Keratinocyte (primary cell): ENCODE measurements around the gene CABP2. TPM values are rescaled to one million over a fixed set of nuclear protein-coding genes. Genes with fewer than 3 reads are reported as not detected.

Experiments
- DNase-seq: peaks from one replicate; pipeline ENCODE4 v3.0.0-alpha.2; 2011; ENCODE audit warnings: low read depth, missing footprints, low spot score
- FAIRE-seq: peaks from 2 replicates; lab custom pipeline; 2011; peaks lifted over from hg19 to GRCh38; lab: Jason Lieb, UNC
- H2AFZ ChIP-seq: 2 replicates; pipeline ENCODE4 v1.6.0; 2012; ENCODE audit warnings: low read length, control low read depth, inconsistent platforms; ENCODE audit not compliant: control insufficient read depth
- H3K27ac ChIP-seq: 2 replicates; pipeline ENCODE4 v1.5.1; 2011; ENCODE audit warnings: low read length; ENCODE audit not compliant: control insufficient read depth, insufficient read depth
- H3K27me3 ChIP-seq: 3 replicates; pipeline ENCODE4 v1.6.0; 2011; ENCODE audit warnings: low read length; ENCODE audit not compliant: control insufficient read depth, insufficient read depth; ENCODE audit errors: extremely low read depth
- H3K36me3 ChIP-seq, 2 experiments: 2 replicates in 1 of 2; 3 replicates in 1 of 2; pipeline ENCODE4 v1.5.1; 2011; ENCODE audit warnings: low read length in 2 of 2, mild to moderate bottlenecking in 1 of 2; ENCODE audit not compliant: control insufficient read depth in 2 of 2, insufficient read depth in 2 of 2; ENCODE audit errors: extremely low read depth in 1 of 2
- H3K4me1 ChIP-seq: 3 replicates; pipeline ENCODE4 v1.5.1; 2011; ENCODE audit warnings: low read length; ENCODE audit not compliant: control insufficient read depth, insufficient read depth; ENCODE audit errors: extremely low read depth
- H3K4me2 ChIP-seq: 3 replicates; pipeline ENCODE4 v1.6.0; 2011; ENCODE audit warnings: low read depth, low read length; ENCODE audit not compliant: control insufficient read depth, insufficient read depth; ENCODE audit errors: extremely low read depth
- H3K4me3 ChIP-seq, 3 experiments: fragments of 200-600 bp in 1 of 3; sonication (generic) in 1 of 3; 2 replicates in 2 of 3; 3 replicates in 1 of 3; pipeline ENCODE4 v1.5.1; 2011 to 2016; ENCODE audit warnings: low read length in 3 of 3, mild to moderate bottlenecking in 3 of 3, control low read depth in 2 of 3, inconsistent platforms in 1 of 3, low read depth in 1 of 3, mixed read lengths in 1 of 3, mixed run types in 1 of 3, moderate library complexity in 1 of 3; ENCODE audit not compliant: control insufficient read depth in 2 of 3, insufficient read depth in 2 of 3; ENCODE audit errors: extremely low read depth in 1 of 3
- H3K79me2 ChIP-seq: 2 replicates; pipeline ENCODE4 v1.6.0; 2012; ENCODE audit warnings: low read length; ENCODE audit not compliant: control insufficient read depth, insufficient read depth
- H3K9ac ChIP-seq: 3 replicates; pipeline ENCODE4 v1.6.0; 2011; ENCODE audit warnings: low read length; ENCODE audit not compliant: control insufficient read depth, insufficient read depth; ENCODE audit errors: extremely low read depth
- H3K9me1 ChIP-seq: 3 replicates; pipeline ENCODE4 v1.6.0; 2011; ENCODE audit warnings: low read length; ENCODE audit not compliant: control insufficient read depth, insufficient read depth; ENCODE audit errors: extremely low read depth
- H3K9me3 ChIP-seq: 2 replicates; pipeline ENCODE4 v1.5.1; 2012; ENCODE audit warnings: low read depth, low read length; ENCODE audit not compliant: control insufficient read depth
- H4K20me1 ChIP-seq: 3 replicates; pipeline ENCODE4 v1.6.0; 2011; ENCODE audit warnings: low read length; ENCODE audit not compliant: control insufficient read depth, insufficient read depth; ENCODE audit errors: extremely low read depth
- EZH2 ChIP-seq: IDR thresholded peaks from one replicate; pipeline ENCODE4 v1.6.1; 2012; ENCODE audit warnings: inconsistent platforms, mild to moderate bottlenecking, low read length, moderate library complexity
- dilution Hi-C: fragments of 300-500 bp; cut with MboI; formaldehyde crosslinking; loops from one replicate; pipeline ENCODE4 v1.7.0; 2020; ENCODE audit warnings: low sequenced_read_pairs; ENCODE audit not compliant: extremely low pct_ligation_motif_present
- polyA plus RNA-seq, 5 experiments: library from polyadenylated mRNA; depleted of rRNA in 3 of 5; stranded (reverse) in 3 of 5; stranded (forward) in 1 of 5; unstranded in 1 of 5; fragments of >200 nt; gene quantifications; 1 replicate in 1 of 5; 2 replicates in 3 of 5; 3 replicates in 1 of 5; pipeline versions ENCODE4 v1.2.1 to v1.2.3, GENCODE V29; 2011 to 2012; ENCODE audit warnings: missing spikeins in 2 of 5, low read depth in 1 of 5, low replicate concordance in 1 of 5
- TF ChIP-seq, protein P1 (sequence below), 3 experiments: IDR thresholded peaks in 1 of 3; conservative IDR thresholded peaks in 1 of 3; optimal IDR thresholded peaks in 1 of 3; 2 replicates in 2 of 3; 3 replicates in 1 of 3; pipeline versions ENCODE3 to v1.5.1; 2011; ENCODE audit warnings: low read length in 3 of 3, mild to moderate bottlenecking in 3 of 3, moderate library complexity in 2 of 3, control low read depth in 1 of 3, inconsistent platforms in 1 of 3; ENCODE audit not compliant: insufficient read depth in 2 of 3; ENCODE audit errors: extremely low read depth in 1 of 3

The CABP2 gene
- polyA plus RNA-seq, 1 donor (not counting 4 experiments of a cell fraction or from before 2014, with no cell fraction given): not detected

GRCh38 chr11:67521924-67522323 lies 1.3 kb downstream of the CABP2 start:
- H3K9me3 ChIP-seq: no peaks in the 10 kb centered on the region
- dilution Hi-C loops: no loop called here
- no peak overlapping the region for H3K27ac ChIP-seq
- H3K9me1 ChIP-seq: no peaks in the 10 kb centered on the region
- DNase-seq: no peak
- TF ChIP-seq, protein P1, sequence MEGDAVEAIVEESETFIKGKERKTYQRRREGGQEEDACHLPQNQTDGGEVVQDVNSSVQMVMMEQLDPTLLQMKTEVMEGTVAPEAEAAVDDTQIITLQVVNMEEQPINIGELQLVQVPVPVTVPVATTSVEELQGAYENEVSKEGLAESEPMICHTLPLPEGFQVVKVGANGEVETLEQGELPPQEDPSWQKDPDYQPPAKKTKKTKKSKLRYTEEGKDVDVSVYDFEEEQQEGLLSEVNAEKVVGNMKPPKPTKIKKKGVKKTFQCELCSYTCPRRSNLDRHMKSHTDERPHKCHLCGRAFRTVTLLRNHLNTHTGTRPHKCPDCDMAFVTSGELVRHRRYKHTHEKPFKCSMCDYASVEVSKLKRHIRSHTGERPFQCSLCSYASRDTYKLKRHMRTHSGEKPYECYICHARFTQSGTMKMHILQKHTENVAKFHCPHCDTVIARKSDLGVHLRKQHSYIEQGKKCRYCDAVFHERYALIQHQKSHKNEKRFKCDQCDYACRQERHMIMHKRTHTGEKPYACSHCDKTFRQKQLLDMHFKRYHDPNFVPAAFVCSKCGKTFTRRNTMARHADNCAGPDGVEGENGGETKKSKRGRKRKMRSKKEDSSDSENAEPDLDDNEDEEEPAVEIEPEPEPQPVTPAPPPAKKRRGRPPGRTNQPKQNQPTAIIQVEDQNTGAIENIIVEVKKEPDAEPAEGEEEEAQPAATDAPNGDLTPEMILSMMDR (optimal IDR thresholded peaks at IDR 0.05 in 1 of 3, IDR thresholded peaks at IDR 0.05 in 1 of 3, conservative IDR thresholded peaks at IDR 0.05 in 1 of 3; ENCODE audit: extremely low read depth in 1 of 3, insufficient read depth in 2 of 3, low read length in 3 of 3): no peak
- TF ChIP-seq EZH2: no peak
- no peak overlapping the region for H3K4me2 ChIP-seq
- H3K4me1 ChIP-seq: no peaks in the 10 kb centered on the region
- FAIRE-seq: no peak
- H4K20me1 ChIP-seq: no peaks in the 10 kb centered on the region
- no peak overlapping the region for H3K4me3 ChIP-seq
- H2AFZ ChIP-seq: no peak overlapping the region
- no peaks in the 10 kb centered on the region for H3K79me2 ChIP-seq
- H3K36me3 ChIP-seq: no peaks in the 10 kb centered on the region
- no peak overlapping the region for H3K9ac ChIP-seq
- H3K27me3 ChIP-seq: no peaks in the 10 kb centered on the region

DNA sequence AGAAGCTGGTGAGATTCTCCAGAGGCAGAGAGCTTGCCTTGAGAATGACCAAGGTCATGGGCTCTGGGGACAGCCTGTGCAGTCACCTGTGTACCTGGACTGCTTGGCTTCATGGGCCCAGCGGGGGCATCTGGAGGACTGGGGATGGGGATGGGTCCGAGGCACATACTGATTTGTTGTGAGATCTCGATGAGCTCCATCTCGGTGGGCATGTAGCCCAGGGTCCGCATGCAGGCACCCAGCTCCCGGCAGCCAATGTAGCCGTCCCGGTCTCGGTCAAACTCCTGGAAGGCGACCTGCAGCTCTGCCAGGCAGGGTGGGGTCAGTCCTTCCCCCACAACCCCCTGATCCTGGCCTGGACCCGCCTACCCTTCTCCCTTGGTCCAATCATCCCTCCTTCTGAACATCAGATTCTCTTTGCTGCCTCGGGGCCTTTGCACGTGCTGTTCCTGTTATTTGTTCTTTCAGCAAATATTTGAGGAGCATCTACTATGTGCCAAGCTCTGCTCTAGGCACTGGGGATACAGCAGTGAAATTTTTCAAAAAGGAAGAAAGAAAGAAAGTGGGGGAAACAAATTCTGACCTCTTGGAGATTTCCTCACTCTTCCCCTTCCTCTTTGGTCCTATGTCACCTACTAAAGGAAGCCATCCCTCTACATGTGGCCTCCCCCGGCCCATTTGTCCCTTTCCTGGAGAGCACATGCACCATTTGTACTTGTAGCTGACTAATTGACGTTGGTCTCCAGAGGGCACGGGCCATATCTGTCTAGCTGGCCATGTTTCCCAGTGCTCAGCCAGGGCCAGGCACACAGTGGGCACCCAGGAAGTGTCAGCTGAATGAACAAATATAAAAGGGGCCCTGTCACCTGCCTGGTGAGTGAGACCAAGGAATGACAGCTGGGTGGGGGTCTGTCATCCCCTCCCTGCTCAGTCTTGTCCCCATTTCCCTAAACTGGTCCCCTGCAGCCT lies 2.1 kb downstream of the CABP2 start:
- Histone ChIP-seq H2AFZ (no peak overlapping the region), H3K27ac (no peak overlapping the region), H3K36me3 (no peaks in the 10 kb centered on the region), H3K4me2 (no peak overlapping the region), H3K79me2 (no peaks in the 10 kb centered on the region), H3K9ac (no peak overlapping the region), H3K4me1 (no peaks in the 10 kb centered on the region), H3K4me3 (no peak overlapping the region), H4K20me1 (no peaks in the 10 kb centered on the region), H3K27me3 (no peaks in the 10 kb centered on the region), H3K9me1 (no peaks in the 10 kb centered on the region), H3K9me3 (no peaks in the 10 kb centered on the region)
- dilution Hi-C loops: no loop called here
- no peak for FAIRE-seq
- no peak for DNase-seq
- TF ChIP-seq, protein P1 (optimal IDR thresholded peaks at IDR 0.05 in 1 of 3, IDR thresholded peaks at IDR 0.05 in 1 of 3, conservative IDR thresholded peaks at IDR 0.05 in 1 of 3; ENCODE audit: extremely low read depth in 1 of 3, insufficient read depth in 2 of 3, low read length in 3 of 3): no peak
- no peak for TF ChIP-seq EZH2
